Testis (tissue), 2 donors: ENCODE results near the gene THAP8.

Experiments
- CTCF ChIP-seq, 3 experiments: fragments of 450-650 bp in 2 of 3; fragments of 200-600 bp in 1 of 3; sonication (generic) in 1 of 3; IDR thresholded peaks; one replicate each; pipeline ENCODE4 v1.5.1; 2016 to 2019; ENCODE audit warnings: antibody characterized with exemption in 3 of 3, mild to moderate bottlenecking in 2 of 3, moderate library complexity in 1 of 3
- POLR2A ChIP-seq: fragments of 450-650 bp; IDR thresholded peaks from one replicate; pipeline ENCODE4 v1.6.1; 2017; ENCODE audit warnings: antibody characterized with exemption, mild to moderate bottlenecking, moderate library complexity

DNA sequence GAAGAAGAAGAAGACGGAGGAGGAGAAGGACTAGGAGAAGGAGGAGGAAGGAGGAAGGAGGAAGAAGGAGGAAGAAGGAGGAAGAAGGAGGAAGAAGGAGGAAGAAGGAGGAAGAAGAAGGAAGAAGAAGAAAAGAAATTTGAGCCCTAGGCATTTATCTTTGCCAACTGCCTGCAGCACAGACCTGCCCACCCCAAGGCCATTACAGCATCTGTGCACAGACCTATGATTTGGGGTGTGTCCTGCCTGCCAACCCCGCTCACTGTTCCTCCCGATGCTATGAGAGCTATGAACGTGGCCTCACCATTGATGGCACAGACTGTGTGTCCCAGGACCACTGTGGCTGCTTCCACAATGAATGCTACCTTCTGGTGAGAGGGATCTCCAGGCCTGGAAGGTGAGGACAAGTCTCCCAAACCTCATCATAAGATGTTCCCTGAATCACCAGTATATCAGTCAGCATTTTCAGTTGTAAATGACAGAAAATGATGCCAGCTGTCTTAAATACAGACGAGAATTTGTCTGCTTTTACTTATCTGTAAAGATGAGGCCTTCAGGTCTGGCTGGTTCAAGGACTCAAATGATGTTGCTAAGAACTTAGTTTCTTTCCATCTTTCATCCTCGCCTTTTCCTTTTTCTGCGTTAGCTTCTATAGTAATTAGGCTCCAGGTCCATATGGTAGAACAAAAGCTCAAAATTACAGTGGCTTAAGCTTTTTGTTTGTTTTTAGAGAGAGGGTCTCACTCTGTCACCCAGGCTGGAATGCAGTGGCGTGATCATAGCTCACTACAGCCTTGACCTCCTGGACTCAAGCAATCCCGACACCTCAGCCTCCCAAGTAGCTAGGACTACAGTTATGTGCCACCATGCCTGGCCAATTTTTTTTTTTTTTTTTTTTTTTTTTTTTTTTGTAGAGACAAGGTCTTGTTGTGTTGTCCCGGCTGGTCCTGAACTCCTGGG is 63.0 kb downstream of the THAP8 start:
- TF ChIP-seq CTCF (IDR thresholded peaks at IDR 0.05) (no peak), POLR2A (no peak)
